IPS-18a (cell line): ENCODE measurements around the gene TDRD9.

Source experiments
- H3K27ac ChIP-seq: one replicate; pipeline ENCODE4 v1.5.1; 2013; ENCODE audit warnings: low read length
- H3K27me3 ChIP-seq: one replicate; pipeline ENCODE4 v1.6.1; 2013; ENCODE audit warnings: mild to moderate bottlenecking, low read length; ENCODE audit not compliant: control insufficient read depth, insufficient read depth
- H3K36me3 ChIP-seq: one replicate; pipeline ENCODE4 v1.6.1; 2013; ENCODE audit warnings: low read depth, low read length; ENCODE audit not compliant: control insufficient read depth
- H3K4me1 ChIP-seq: one replicate; pipeline ENCODE4 v1.6.1; 2013; ENCODE audit warnings: low read depth, low read length; ENCODE audit not compliant: control insufficient read depth
- H3K4me3 ChIP-seq: one replicate; pipeline ENCODE4 v1.5.1; 2013; ENCODE audit warnings: low read length
- H3K9ac ChIP-seq: one replicate; pipeline ENCODE4 v1.6.1; 2013; ENCODE audit warnings: mild to moderate bottlenecking, low read length, moderate library complexity
- H3K9me3 ChIP-seq: one replicate; pipeline ENCODE4 v1.6.1; 2013; ENCODE audit warnings: low read depth, low read length; ENCODE audit not compliant: control insufficient read depth

The TDRD9 gene

DNA sequence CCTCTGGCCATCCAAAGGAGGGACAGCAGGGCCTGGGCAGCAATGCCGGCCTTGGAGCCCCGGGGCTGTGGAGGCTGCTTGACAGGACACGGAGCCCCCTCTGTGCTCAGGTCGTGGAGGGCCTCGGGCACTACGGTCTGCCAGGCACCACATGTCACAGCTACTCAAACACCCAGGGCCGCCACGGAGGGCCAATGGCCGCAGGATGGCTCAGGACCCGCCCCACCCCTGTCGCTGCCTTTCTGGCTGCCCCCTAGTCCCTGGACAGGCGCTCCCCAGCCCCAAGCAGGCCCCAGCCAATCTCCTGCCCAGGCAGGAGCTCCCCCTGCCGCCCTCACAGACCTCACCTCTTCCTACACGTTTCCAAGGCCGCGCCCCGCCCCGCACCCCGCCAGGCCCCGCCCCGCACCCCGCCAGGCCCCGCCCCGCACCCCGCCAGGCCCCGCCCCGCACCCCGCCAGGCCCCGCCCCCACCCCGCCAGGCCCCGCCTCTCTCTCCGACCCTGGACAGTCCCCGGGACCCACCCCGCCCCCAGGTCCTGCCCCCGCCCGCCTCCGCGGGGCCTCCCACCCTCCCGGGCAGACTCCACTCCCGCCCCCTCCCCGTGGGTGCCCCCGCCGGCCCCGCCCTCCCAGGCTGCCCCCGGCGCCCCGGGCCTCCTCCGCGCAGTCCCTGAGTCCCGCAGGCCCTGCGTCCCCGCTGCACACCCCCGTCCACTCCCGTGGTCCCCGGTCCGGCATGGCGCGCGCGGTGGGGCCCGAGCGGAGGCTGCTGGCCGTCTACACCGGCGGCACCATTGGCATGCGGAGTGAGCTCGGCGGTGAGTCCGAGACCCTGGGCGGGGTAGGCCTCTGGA, 157.0 kb downstream of the TDRD9 start, which contains the start of gene ASPG:
ASPG (plus strand) TSS at position 669 of the 857 bp plus-strand sequence; CDS start at position 740, 71 bp downstream.
- H3K27me3 ChIP-seq: no peaks in the 10 kb centered on the region
- no peaks in the 10 kb centered on the region for H3K9me3 ChIP-seq
- no peak within 1 kb of the TSS for H3K9ac ChIP-seq
- H3K27ac ChIP-seq: no peak within 1 kb of the TSS
- H3K4me3 ChIP-seq: no peak within 1 kb of the TSS
- no peaks in the 10 kb centered on the region for H3K4me1 ChIP-seq
- no peaks in the 10 kb centered on the region for H3K36me3 ChIP-seq

DNA sequence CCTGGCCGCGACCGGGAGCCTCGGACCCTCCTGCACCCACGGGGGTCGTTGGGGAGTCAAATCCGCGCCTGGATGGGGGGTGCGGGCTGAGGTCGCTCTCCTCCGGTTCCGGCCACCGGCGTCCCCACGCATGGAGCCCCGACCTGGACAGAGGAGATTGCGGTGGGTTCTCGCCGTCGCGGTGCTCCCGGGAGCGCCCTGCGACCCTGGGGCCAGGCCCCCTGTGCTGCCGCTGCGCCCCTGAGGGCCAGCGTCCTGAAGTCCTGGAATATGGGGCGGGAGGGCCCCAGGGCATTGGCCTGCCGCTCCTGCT, 157.6 kb downstream of the TDRD9 start:
- H3K4me3 ChIP-seq: no peak overlapping the region
- H3K27ac ChIP-seq: no peak overlapping the region
- H3K4me1 ChIP-seq: no peaks in the 10 kb centered on the region
- no peaks in the 10 kb centered on the region for H3K9me3 ChIP-seq
- H3K36me3 ChIP-seq: no peaks in the 10 kb centered on the region
- H3K9ac ChIP-seq: no peak overlapping the region
- no peaks in the 10 kb centered on the region for H3K27me3 ChIP-seq

DNA sequence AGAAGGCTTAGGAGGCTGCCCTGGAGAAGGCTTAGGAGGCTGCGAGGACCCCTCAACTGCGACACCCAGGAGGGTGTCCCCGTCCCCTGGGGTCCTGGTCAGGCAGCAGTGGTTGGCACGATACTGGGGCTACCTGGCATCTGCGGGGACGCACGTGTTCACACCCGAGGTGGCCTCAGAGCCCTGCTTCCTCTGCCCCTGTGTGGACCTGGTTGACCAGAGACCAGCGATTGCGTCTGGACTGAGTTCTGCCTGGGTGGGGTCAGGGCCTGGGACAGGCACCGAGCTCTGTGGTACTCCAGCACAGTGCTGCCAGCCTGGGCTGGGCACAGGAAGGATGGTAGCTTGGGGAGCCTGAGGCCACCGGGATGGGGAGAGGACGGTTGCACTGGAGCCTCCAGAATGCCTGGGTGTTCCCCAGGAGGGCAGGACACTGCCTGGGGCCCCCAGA, 158.0 kb downstream of the TDRD9 start:
- Histone ChIP-seq H3K9ac (no peak overlapping the region), H3K9me3 (no peaks in the 10 kb centered on the region), H3K27ac (no peak overlapping the region), H3K27me3 (no peaks in the 10 kb centered on the region), H3K4me1 (no peaks in the 10 kb centered on the region), H3K4me3 (no peak overlapping the region), H3K36me3 (no peaks in the 10 kb centered on the region)

DNA sequence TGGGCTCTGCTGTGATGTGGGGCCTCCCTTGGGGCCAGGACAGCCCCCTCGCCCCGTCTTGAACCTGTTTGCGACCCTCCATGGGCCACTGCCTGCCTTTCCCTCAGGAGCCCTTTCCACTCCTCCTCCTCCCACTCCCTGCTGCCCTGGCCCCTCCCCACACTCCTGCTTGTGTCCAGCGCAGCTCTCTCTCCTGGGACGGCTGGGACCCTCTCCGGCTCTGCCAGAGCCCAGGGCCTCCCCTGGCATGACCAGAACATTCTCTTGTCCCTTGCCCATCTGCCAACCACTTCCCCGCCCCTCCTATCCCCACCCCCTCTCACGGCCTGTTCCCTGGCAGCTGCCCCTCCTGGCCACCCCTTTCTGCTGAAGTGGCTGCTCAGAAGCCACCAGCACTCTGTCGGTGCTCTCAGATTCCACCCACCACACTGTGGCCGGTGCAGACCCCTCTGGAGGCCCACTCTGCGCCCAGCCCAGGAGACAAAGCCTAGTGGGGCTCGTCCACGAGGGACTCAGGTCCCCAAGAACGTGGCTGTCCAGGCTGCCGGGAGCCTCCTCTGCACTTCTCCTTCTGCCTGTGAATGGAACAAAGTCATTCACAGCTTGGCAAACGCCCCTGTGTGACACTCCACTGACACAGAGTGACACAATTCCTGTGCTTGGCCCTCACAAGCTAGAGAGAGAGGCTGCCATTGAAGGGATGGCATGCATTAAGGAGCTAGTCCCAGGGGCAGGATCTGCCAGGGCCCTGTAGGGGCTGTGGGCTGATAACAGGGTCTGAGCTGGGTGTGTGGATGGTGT, 158.6 kb downstream of the TDRD9 start:
- H3K27ac ChIP-seq: no peak overlapping the region
- no peaks in the 10 kb centered on the region for H3K36me3 ChIP-seq
- no peaks in the 10 kb centered on the region for H3K4me1 ChIP-seq
- no peaks in the 10 kb centered on the region for H3K27me3 ChIP-seq
- H3K9ac ChIP-seq: no peak overlapping the region
- H3K4me3 ChIP-seq: no peak overlapping the region
- no peaks in the 10 kb centered on the region for H3K9me3 ChIP-seq

DNA sequence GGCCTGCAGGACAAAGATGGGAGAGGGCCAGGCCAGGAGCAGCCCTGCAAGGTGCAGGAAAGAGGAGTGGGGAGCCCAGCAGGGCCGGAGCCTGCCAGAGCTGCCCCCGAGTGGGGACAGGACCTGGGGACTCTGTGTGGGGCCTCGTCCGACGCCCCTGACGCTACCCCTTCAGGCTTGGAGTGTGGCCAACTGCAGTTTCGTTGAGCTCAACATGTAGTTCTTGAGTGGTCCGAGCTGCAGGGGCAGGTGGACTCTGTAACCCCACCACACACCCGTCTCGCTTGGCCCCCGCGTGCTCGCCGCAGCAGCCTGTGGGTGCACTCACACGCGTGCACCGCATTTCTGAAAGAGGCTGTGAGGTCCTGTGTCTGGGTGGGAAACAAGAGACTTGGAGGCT, 159.2 kb downstream of the TDRD9 start:
- Histone ChIP-seq H3K4me3 (no peak overlapping the region), H3K27me3 (no peaks in the 10 kb centered on the region), H3K4me1 (no peaks in the 10 kb centered on the region), H3K9ac (no peak overlapping the region), H3K27ac (no peak overlapping the region), H3K9me3 (no peaks in the 10 kb centered on the region), H3K36me3 (no peaks in the 10 kb centered on the region)

DNA sequence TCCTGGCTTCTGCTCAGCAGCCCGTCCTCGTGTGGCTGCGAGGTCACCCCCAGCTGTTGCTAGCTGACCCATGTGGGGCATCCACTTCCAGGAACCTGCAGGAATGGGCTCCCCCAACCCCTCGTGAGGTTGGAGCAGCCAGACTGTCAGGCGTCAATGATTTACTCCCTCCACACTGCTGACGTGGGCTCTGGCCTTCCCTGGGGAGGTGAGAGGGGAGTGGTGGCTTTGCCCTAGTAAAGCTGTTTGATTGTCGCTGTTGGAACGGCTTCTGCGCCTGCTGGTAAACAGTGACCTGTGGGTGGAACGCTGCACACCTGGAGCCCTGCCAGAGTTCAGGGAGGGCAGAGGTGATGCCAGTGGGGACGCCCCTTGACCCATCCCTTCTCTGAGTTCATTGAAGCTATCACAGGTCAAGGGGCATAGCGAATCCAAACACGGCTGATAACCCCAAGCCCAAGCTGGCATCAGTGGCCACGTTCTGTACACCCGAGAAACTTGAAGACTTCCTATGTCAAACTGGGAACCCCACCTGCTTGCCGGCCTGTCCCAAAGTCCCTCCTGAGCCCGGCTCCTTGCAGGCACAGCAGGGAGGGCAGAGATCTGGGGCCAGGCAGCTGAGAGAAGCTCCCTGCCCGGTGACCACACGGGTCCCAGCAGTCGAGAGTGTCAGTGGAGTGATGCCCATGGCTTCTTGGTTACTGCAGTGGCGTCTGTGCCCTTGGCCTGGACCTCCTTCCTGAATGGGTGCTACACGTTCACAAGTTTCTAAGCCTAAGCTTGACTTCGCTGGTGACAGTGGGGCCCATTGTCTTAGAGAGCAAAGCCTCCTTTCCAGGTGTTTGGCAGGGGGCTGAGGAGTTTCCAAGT, 160.0 kb downstream of the TDRD9 start:
- Histone ChIP-seq H3K9ac (no peak overlapping the region), H3K9me3 (no peaks in the 10 kb centered on the region), H3K27me3 (no peaks in the 10 kb centered on the region), H3K4me3 (no peak overlapping the region), H3K4me1 (no peaks in the 10 kb centered on the region), H3K36me3 (no peaks in the 10 kb centered on the region), H3K27ac (no peak overlapping the region)

DNA sequence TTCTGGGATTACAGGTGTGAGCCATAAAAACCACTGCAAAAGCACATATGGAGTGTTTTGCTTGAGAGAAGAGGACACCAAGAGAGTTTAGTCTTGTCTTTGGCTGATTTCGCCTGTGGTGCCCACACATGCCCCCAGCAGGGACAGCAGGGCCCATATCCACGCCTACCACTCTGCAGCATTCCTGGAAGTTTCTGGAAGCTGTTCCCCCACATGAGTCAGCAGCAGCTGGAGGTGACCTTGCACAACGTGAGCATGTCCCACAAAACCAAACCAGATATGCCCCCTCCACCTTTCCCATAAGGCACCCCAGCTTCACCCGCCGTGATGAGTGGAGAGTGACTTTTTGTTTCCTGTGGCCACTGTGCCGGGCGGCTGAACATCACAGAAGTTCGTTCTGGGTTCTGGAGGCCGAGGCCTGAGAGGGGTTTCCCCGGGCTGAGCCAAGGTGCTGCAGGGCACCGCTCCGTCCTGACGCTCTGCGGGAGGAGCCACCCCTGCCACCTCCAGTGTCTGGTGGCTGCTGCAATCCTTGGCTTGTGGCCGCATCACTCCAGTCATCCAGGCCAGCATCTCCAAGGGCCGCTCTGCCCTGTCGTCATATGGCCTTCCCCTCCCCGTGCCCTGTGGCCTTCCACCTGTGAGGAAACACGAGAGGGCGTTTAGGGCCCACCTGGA, 162.0 kb downstream of the TDRD9 start:
- Histone ChIP-seq H3K4me3 (no peak overlapping the region), H3K27me3 (no peaks in the 10 kb centered on the region), H3K9ac (no peak overlapping the region), H3K9me3 (no peaks in the 10 kb centered on the region), H3K27ac (no peak overlapping the region), H3K4me1 (no peaks in the 10 kb centered on the region), H3K36me3 (no peaks in the 10 kb centered on the region)

DNA sequence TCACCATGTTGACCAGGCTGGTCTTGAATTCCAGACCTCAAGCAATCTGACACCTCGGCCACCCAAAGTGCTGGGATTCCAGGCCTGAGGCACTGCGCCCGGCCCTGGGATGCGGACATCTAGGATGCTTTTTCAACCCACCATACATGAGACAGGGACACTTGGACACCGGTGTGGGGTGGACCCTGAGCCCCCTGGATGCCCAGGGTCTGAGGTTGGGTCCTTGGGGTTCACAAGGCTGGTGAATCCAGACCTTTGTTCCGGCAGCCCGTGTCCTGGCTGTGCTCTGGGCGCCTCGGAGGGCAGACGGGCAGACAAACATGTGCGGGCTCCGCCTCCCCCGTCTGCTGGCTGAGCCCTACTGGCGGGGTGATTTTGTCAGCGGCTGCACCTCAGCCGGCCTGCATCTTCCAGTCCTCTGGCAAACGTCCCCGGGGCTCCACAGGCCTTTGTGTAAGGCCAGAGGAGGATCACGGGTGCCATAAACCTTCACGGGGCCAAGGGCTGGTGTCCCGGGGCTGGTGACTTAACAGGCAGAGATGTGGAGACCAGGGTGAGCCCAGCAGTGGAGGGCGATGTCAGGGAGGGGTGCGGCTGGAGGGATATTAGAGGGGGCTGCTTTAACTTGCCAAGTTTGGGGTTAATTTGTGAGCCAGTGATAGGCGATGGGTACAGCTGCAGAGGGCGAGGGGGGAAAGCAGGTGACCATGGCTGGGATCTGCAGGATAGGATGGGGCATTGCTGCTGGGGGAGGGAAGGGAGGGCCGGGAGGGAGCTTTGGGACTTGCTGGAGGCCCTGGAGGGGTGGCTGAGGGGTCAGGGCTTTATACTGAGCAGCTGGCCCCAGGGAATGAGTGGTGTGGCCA, 163.0 kb downstream of the TDRD9 start:
- no peaks in the 10 kb centered on the region for H3K36me3 ChIP-seq
- H3K4me1 ChIP-seq: no peaks in the 10 kb centered on the region
- no peaks in the 10 kb centered on the region for H3K27me3 ChIP-seq
- H3K4me3 ChIP-seq: no peak overlapping the region
- no peak overlapping the region for H3K9ac ChIP-seq
- H3K9me3 ChIP-seq: no peaks in the 10 kb centered on the region
- H3K27ac ChIP-seq: no peak overlapping the region

DNA sequence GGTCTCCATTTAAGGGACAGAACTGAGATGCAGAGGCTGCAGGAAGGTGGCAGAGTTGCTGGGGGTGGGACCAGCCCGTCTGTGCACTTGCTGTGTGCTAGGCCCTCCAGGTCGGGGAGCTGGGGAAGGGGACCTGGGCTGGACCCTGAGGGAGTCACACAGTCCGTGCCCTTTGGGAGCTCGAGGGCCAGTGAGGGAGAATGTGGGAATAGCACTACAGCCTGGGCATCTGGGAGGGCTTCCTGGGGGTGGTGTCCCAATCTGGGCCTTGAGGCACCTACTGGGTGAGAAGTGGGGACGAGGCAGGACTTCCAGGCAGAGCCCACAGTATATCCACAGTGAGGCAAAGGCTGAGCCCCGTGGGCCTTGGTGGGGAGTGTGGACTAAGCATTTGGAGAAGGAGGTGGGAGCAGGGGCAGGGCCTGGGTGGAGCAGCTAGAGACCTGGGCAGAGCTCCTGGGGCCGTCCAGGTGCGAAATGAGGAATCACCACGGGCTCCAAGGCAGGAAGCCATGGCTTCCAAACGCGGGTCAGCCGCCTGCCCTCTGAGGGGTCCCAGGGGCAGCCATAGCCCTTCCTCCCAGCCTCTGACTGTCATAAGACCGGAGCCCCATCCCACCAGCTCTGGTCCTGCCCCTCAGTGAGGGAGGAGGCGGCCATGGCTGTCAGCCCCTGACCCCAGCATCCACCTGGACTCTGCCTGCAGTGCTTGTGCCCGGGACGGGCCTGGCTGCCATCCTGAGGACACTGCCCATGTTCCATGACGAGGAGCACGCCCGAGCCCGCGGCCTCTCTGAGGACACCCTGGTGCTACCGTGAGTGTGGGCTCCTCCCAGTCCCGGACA, 163.9 kb downstream of the TDRD9 start:
- H3K4me3 ChIP-seq: no peak overlapping the region
- H3K36me3 ChIP-seq: no peaks in the 10 kb centered on the region
- no peak overlapping the region for H3K27ac ChIP-seq
- H3K4me1 ChIP-seq: no peaks in the 10 kb centered on the region
- no peak overlapping the region for H3K9ac ChIP-seq
- no peaks in the 10 kb centered on the region for H3K27me3 ChIP-seq
- no peaks in the 10 kb centered on the region for H3K9me3 ChIP-seq

DNA sequence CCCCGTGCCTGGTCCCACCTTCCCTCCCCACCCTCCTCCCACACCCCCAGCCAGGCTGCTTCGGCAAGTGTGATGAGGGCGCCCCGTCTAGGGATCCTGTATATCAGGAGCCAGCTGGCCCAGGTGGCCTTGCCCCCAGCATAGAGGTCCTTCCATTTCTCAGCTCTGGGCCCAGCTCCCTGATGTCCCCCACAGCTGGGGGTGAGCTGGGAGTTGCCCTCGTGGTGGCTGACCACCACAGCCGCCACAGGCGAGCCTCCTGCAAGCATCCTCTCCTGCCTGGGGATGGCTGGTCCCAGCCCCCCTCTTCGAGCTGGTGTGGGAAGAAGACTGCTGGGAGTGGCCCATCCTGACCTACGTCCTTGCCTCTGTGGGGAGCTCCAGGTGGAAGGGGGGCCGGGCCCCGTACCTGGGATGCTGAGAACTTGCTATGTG, 164.7 kb downstream of the TDRD9 start:
- Histone ChIP-seq H3K9ac (no peak overlapping the region), H3K27ac (no peak overlapping the region), H3K36me3 (no peaks in the 10 kb centered on the region), H3K9me3 (no peaks in the 10 kb centered on the region), H3K27me3 (no peaks in the 10 kb centered on the region), H3K4me3 (no peak overlapping the region), H3K4me1 (no peaks in the 10 kb centered on the region)
